PC-9 (cell line): ENCODE measurements around the gene IP6K3.

Experiments
- EZH2 ChIP-seq: fragments of 200-600 bp; sonication (generic); IDR thresholded peaks from 2 replicates; pipeline ENCODE4 v1.8.0; 2017; ENCODE audit warnings: antibody characterized with exemption, low read depth
- TF ChIP-seq, protein P1 (sequence below): fragments of 200-600 bp; sonication (generic); conservative IDR thresholded peaks from 2 replicates; pipeline ENCODE4 v1.6.1; 2017; ENCODE audit warnings: mixed run types, antibody characterized with exemption, mild to moderate bottlenecking, moderate library complexity

- TF ChIP-seq, protein P1, sequence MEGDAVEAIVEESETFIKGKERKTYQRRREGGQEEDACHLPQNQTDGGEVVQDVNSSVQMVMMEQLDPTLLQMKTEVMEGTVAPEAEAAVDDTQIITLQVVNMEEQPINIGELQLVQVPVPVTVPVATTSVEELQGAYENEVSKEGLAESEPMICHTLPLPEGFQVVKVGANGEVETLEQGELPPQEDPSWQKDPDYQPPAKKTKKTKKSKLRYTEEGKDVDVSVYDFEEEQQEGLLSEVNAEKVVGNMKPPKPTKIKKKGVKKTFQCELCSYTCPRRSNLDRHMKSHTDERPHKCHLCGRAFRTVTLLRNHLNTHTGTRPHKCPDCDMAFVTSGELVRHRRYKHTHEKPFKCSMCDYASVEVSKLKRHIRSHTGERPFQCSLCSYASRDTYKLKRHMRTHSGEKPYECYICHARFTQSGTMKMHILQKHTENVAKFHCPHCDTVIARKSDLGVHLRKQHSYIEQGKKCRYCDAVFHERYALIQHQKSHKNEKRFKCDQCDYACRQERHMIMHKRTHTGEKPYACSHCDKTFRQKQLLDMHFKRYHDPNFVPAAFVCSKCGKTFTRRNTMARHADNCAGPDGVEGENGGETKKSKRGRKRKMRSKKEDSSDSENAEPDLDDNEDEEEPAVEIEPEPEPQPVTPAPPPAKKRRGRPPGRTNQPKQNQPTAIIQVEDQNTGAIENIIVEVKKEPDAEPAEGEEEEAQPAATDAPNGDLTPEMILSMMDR: no peak
- no peak for TF ChIP-seq EZH2
These were observed 2.1 kb upstream of the IP6K3 start for GRCh38 chr6:33748841-33749240.
